GM19467 (cell line): ENCODE data around the gene FRMD8.

Experiments used
- ATAC-seq: cut with Tn5 transposase; IDR thresholded peaks from one replicate; pipeline ENCODE4 v1.9.1; 2021; ENCODE audit warnings: mild to moderate bottlenecking, moderate library complexity; ENCODE audit not compliant: unreplicated experiment

FRMD8 gene

GRCh38 chr11:65373839-65374580 is 12.4 kb upstream of the FRMD8 start:
- ATAC-seq, result no peak

GRCh38 chr11:65375012-65375411 is 11.4 kb upstream of the FRMD8 start:
- ATAC-seq, result no peak

GRCh38 chr11:65376138-65376713 is 10.2 kb upstream of the FRMD8 start:
- ATAC-seq, result no peak

- ATAC-seq, result no peak
These were observed 9.4 kb upstream of the FRMD8 start for GRCh38 chr11:65377036-65377435.

- ATAC-seq, result no peak
These were observed 8.7 kb upstream of the FRMD8 start for GRCh38 chr11:65377777-65378176.

- ATAC-seq, result no peak
These were observed 8.1 kb upstream of the FRMD8 start for GRCh38 chr11:65378208-65378927.

GRCh38 chr11:65378928-65379638 is 7.4 kb upstream of the FRMD8 start:
- ATAC-seq, result no peak

GRCh38 chr11:65379698-65380459 is 6.6 kb upstream of the FRMD8 start:
- ATAC-seq, result no peak

- ATAC-seq, result no peak
These were observed 5.8 kb upstream of the FRMD8 start for GRCh38 chr11:65380460-65381119.

GRCh38 chr11:65381716-65382032 is 4.8 kb upstream of the FRMD8 start:
- peak; percentile 4 for ATAC-seq

- ATAC-seq, result peak; percentile 50
These were observed 4.2 kb upstream of the FRMD8 start, which contains the start of gene SLC25A45 for GRCh38 chr11:65382033-65382803. Gene SLC25A45 (minus strand): TSS chr11:65382646. CDS start chr11:65381951, 695 bp downstream.

GRCh38 chr11:65382804-65383368 is 3.6 kb upstream of the FRMD8 start:
- ATAC-seq, result no peak

GRCh38 chr11:65383778-65384177 is 2.7 kb upstream of the FRMD8 start:
- no peak for ATAC-seq

- no peak for ATAC-seq
These were observed 2.0 kb upstream of the FRMD8 start for GRCh38 chr11:65384301-65384889.

- ATAC-seq, result no peak
These were observed 2.3 kb downstream of the FRMD8 start for GRCh38 chr11:65388731-65389130.

GRCh38 chr11:65389294-65389980 is 3.0 kb downstream of the FRMD8 start:
- no peak for ATAC-seq

GRCh38 chr11:65390099-65390941 is 3.9 kb downstream of the FRMD8 start:
- ATAC-seq, result no peak
